HTR-8/SVneo (cell line): Measurements from ENCODE around the gene LRIG1.

Source experiments
- DNase-seq: peaks from one replicate; pipeline ENCODE4 v3.0.0; 2011; ENCODE audit warnings: low spot score, mixed read lengths; ENCODE audit not compliant: insufficient read length
- FAIRE-seq: peaks from 2 replicates; lab custom pipeline; 2011; peaks lifted over from hg19 to GRCh38; lab: Jason Lieb, UNC

LRIG1 gene

DNA sequence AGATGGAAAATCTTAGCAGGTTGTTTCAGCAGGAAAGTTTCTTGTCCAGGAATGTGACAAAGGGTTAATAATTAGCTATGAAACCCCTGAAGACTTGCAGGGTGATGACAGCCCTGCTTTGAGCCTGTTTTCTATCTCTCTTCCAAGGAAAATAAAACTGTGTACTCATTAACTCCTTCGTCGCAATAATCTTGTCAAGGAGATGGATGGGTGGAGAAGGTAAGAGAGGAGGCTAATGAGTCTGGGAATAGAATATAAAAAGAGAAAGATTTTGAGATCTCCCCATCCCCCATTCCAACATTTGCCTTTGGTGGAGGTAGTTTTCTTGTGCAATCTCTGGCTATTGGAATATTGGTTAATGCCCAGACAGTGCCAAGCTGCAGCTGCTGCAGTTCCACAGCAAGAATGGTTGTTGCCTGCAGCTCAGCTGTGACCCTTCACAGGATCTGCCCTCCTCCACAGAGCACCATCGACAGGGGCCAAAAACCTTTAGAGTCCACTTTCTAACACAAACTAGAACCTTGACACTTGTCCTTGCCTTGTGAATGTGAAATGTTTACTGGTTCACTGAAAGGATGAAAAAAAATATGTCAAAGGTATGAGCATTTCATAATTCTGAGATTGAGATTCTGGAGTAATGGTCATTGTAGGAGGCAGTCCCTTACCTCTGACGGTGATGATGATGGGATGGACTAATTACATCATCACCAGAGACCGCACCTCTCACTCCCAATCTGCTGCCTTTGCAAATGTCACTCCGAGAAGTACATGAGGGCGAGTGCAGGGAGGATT, 4.2 kb upstream of the LRIG1 start:
- no peak for FAIRE-seq
- DNase-seq = no peak

DNA sequence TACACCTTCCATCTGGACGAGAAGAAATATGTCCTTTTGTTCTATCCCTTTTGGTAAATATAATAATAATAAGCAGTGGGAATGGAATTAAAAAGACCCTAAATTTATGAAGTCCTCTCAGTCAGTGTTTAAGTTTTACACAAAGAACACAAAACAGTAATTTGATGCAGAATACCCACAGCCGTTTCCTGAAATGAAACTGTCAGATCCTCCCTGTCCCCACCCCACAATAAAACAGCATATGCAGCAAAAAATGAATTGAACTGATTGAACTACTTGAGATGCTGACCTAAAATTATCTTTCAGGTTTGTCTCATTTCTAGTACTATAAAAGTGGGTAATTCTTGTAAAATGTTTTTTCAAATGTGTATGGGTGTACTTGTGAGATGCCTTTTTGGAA, 2.2 kb upstream of the LRIG1 start:
- FAIRE-seq = no peak
- DNase-seq = no peak

DNA sequence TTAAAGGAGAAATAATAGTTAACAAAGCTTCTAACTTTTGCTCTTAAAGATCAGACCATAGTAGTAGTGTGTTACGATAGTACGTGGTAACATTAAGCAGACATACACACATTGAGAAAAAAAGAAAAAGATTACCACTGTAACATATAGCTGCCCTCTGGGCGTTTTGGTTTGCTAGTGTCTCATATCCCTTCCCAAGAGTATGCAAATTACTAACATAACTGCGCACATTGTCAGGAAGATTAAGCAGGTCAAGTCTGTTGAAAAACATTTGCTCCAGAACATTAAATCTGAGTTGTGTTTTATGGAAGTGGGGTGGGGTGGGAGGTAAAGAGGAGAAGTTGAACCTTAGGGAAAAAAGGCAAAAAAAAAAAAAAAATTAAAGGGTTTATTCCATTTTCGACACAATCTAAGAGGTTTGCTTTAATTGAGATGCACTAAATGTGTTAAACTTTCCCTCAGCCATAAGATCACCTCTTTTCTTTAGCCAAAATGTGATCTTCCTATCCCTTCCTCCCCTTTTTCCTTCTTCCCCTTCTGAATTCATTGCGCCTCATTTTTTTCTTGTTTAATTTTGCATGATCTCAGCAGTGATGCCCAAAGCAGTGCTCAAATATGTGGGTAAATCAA, 1.5 kb upstream of the LRIG1 start:
- DNase-seq = no peak
- no peak for FAIRE-seq

DNA sequence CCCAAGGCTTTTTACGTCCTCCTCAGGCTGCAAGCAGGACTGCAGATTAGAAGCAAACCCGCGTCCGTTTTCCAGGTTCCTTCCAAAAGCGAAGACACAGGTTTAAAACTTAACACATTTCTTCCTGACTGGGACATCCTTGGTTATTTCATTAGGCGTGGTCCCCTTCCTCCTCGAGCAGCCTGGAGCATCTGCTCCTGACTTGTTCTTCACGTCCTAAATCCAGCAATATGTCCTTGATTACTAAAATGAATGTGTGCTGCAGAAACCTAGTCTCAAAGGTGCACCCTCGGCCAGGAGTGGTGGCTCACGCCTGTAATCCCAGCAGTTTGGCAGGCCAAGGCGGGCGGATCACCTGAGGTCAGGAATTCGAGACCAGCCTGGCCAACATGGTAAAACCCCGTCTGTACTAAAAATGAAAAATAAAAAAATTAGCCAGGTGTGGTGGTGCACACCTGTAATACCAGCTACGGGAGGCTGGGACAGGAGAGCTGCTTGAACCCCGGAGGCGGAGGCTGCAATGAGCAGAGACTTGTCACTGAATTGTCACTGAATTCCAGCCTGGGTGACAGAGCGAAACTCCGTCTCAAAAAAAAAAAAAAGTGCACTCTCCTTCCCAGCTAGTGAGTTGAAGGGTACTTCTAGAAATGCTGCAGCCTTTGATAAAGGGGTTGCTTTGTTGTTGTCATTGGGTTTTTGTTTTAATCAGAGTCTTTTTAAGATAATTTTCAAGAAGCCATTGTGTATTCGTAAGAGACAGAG, 842 bp upstream of the LRIG1 start:
- FAIRE-seq (no peak), DNase-seq (no peak)

DNA sequence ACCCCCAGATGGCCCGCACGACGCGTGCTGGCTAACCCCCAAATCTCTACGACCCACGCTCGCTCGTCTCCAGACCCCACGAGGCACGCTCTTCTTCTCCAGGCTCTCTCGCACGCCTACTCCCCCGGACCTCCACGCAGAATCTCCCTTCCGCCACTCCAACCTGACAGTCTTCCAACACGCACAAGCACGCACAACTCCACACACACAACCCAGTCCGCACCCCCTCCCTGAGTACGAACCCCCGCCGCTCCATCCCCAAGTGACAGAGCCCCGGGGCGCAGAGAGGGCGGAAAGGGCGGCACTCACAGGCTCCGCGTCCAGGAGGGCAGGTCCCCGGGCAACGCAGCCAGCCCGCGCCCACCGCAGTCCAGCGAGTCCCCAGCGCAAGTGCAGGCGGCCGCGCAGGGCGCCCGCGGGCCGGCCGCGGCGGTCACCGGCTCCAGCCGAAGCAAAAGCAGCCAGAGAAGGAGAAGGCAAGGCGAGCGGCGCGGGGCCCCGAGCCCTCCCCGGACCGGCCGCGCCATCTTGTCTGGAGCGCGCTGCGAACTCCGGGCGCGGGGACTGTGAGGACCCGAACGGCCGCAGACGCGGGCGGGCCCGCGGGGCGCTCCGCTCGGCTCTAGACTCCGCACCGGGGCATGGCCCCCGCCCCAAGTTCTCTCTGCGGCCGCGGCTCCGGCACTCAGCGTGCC, 794 bp downstream of the LRIG1 start:
- no peak for DNase-seq
- no peak for FAIRE-seq

DNA sequence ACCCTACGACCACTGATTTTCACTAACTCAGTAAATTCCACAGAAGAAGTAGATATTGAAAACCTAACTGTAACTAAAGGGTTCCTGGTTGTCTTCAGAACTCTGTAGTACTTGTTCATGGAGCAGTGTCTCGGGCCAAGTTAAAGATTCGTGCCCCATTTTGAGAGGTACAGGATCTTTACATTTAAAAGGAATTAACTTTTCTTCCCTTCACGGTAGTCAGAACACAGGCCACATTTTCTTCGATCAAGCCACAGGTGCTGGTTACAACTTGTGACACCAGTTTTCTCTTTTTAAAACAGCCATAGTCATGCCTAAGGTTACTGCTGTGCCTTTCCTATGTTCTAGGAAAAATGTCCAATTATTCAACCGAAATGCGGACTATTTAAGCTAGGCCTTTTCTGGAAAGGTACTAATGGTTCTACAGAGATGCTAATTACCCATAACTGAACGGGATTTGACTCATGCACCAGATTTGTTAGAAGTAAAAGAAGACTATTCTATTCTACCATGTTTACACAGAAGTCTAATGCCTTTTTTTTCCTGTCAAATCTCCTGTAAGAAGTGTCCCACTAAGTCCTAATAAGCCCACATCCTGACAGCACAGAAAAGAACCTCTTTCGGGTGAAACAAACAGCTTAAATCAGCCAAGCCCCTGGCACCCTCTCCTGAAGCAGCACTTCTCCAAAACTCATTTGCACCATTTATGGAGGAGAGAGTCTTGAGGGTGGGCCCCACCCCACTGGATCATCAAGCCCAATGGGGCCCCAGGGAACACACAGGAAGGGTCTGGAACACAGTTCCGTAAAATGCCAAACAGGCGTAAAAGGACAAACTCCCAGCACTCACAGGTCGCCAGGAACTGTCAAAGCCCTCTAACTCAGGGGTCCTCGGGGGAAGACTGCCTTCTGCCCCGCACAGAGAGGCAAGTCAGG, 1.9 kb downstream of the LRIG1 start:
- no peak for FAIRE-seq
- DNase-seq = no peak

DNA sequence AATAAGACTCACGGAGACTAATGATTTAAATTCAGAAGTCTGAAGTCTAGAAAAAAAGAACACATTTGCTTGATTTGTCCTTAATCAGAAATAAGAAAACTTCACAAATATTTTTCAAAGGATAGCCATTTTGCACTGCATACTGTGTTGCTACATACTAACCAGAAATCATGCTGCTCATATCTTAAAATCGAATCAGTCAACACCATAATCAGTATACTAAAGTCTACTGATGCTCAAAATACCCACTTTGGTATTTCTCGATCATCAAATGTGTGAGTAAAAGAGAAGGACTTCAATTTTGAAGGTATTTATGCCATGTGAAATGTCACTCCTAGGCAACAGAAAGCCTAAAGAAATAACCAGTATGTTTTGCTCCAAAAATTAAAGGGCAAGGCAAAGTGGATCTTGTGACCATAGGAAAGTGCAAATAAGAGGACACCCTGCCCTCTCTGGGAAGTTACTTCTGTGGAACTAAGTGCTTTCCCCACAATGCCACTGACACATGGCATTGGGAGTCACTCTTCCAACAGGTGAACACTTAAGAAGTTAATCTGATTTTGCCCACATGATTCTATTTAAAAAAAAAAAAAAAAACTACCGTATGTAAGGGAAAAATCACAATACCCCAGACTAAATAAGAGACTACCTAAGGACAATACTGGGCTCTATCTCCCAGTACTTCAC, 2.7 kb downstream of the LRIG1 start:
- DNase-seq (no peak), FAIRE-seq (no peak)

DNA sequence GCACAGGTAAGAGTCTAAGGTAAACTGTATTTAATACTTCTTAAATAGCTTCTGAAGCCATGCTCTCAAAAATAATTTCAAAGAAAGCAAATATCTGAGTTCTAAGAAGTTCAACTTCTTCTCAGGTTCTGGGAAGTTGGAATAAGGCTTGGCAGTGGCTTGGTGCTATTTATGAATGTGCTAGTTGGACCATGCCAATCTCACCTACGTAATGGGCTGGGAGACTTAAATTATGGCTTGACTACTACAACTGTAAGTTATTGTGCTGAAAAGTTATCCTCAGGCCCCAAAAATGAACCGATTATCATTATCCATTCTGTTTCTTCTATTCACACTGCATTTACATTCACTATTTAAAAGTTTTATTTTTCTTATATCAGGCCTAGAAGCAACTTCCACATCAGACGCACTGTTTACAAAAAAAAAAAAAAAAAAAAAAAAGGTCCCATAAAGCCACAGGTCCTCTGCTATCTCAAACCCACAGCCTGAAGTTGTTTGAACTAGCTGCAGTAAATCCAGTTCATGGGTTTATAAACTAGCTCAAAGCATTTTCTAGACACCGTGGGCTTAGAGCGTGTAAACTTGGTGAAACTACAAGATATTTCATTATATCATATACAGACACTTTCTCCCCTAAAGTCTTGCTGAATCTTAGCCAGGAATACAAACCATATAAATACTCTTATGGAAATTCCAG, 3.4 kb downstream of the LRIG1 start:
- no peak for DNase-seq
- FAIRE-seq = no peak

DNA sequence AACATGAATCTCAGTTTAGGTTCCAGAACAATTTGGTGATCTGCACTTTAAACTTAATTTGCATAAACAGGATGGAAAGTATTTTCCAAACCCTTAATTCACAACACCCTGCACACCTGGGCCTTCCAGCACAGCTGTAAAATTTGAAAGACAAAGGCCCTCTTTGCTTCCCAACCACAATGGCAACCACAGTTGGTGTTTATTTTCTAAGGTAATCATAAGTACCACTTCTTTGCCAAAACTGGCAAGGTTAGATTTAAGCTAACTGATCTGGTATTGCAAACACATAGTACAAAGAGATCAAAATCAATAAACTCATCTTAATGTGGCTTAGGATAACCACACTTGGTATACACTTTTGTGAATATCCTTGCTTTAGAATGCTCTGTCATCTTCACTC, 4.1 kb downstream of the LRIG1 start:
- DNase-seq = no peak
- FAIRE-seq = no peak

DNA sequence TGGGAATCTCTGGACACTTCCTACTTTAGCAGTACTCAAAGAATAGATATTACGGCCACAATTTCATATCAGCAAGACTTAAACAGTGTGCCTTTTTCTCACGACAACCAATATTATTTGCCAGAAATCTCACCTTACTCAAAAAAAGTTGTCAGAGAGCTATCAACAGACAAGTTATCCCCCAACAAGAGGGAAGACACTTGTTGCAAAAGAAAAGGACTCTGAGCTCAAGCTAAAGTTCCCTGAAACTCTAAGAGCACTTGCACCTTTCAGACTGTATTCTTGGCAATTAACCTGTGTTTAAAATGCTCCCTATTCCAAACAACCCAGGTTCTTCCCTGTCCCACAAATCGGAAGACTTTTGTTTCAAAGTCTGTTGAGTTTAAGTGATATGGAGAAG, 4.5 kb downstream of the LRIG1 start:
- no peak for FAIRE-seq
- DNase-seq = no peak

DNA sequence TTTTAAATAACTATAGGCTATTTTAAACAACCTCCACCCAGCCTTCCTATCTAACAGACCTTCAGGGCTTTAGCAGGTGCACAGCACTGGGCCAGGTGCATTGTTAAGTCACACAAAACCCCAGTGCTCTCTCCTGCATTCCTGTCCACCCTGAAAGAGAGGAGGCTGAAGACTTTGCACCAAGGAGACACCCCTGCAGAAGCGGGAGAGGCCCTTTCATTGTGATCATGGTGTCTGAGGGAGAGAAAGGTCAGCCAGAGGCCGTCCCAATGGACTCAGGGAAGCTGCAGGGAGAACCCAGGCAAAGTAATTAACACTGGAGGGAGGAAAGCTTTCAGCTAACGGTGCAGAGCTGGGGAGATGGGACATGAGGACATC, 5.2 kb downstream of the LRIG1 start:
- FAIRE-seq (no peak), DNase-seq (no peak)

DNA sequence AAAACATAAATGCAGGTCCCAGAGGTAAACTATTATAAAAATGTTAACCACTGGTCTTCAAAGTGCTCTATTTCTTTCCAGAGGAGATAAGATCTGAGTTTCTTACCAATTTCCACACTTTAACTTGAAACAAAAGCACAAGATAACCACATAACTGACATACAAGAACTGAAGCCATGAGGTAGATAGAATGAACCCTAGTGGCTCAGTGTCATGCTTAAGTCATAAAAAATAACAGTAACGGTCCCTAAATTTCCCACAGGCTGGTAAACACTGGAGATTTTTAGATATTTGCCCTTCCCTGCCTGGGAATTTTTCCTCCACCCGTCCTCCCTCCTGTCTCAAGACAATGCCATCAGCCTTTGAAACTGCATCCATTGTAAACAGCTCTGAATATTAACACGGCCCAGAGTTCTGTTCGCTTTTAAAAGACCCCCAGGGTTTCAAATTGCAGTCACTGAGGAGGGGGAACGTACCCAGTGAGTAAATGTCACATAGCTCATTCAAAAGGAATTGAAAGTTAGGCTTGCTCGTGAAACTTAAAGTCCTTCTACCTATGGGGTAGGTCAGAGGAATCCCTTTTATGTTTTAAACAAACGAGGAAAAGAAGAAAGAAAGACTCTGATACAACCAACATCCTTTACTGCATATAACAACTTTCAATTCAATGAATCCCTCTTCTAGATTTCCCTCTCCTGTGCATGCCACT, 5.7 kb downstream of the LRIG1 start:
- no peak for FAIRE-seq
- DNase-seq = no peak

DNA sequence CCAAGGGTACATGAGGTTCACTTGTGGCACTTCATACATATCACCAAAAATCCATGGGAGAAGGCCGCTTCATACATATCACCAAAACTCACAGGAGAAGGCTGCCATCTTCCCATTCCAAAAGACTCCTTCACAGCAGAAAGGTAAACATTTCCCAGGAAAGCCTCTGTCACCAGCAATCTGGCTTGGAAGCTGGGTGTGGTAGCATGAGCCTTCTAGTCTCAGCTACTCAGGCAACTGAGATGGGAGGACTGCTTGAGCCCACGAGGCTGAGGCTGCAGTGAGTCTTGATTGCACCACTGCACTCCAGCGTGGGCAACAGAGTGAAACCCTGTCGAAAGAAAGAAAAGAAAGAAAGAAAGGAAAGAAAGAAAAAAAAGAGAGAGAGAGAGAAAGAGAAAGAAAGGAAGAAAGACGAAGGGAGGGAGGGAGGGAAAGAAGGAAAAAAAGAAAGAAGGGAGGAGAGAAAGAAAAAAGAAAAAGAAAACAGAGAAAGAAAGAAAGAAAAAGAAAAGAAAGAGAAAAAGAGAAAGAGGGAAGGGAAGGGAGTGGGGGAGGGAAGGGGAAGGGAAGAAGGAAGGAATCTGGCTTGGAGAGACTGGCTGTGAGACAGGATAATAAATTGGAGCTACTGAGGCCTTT, 7.2 kb downstream of the LRIG1 start:
- DNase-seq (no peak), FAIRE-seq (no peak)

DNA sequence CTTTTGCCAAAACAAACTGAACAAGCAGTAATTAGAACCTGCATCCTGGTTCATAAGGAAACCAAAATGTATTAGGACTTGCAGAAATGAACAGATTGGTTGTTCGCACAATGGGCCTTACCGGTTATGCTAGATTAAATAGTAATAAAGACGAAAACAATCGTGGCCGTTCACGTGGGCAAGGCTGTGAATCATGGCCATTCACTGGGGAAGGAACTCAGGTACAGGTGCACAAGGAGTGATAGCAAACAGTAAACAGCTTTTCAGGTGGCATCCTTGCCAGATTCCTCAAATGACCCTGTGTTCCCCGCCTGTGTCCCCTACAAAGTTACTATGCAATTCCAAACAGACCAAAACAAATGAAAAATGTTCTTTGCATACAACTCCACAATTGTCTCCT, 8.2 kb downstream of the LRIG1 start:
- FAIRE-seq = no peak

DNA sequence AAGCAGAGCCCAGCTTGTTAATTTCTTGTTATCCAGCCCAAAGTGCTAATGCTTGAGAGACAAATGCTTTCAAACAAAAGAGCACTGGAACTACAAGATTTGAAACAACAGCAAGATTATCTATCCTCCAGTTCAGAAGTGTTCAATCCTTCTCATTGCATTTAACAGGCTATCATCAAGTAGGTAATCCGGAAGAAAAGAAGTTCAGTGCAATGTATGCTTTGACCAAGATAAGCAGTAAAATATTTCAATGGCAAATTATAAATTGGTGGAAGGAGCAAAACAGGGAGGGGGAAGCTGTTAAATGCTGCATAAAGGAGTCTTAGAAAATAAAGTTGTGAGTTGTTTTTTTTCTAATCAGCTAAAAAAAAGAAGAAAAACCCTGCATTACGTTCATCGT, 8.8 kb downstream of the LRIG1 start:
- no peak for DNase-seq
- no peak for FAIRE-seq

More for the DNA sequence above, 8.2 kb downstream of the LRIG1 start:
- DNase-seq = no peak

DNA sequence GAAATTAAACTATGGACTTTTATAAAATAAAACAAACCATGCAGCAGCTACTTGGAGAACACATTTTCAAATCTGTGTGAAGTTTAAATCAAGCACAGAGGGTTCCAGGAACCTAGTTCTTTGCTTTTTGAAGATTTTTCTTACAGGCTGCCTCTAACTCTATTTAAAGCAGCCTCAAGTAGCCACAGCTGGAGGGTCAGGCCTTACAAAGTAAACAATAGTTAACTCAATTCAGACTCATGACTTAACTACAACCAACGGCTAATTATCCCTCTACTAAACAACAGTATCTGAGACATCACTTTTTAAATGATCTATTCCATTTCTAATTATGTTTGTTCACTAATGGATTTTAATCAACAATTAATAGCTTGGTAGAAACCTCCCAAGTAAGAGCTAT, 9.8 kb downstream of the LRIG1 start:
- no peak for DNase-seq
- FAIRE-seq = no peak

DNA sequence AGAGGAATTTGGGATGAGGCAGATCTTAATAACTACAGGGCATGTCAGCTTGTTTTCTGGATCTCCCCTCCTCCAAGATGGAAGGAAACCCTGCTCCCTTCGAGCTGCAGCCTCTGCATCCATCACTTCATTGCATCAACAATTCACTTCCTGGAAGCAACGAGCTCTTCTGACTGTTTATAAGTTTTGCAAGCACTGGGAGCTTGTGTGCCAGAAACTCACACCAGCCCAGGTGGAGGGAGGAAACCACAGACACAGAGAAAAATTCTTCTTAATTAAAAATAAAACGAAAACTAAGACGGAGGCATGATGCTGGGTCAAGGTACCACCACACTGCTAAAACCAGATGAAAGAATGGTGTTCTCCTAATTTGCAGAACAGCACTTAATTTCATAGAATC, 10.6 kb downstream of the LRIG1 start:
- no peak for FAIRE-seq
- DNase-seq = no peak

DNA sequence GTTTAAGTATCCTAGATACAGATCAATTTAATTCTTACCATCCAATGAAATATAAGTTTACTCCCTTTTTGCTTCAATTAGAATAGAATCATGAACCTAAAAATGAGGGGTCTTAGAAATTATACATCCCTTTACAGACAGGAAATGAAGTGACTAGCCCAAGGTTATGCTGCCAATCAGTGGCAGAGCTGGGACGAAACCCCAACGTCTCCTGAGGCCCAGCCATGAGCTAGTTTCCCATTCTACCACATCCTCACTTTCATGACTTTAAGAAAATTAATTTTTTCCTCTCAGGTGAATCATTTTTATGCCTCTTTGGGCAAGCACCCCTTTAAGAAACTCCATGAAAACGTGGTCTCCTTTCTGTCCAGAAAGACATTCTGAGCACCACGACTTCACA, 11.2 kb downstream of the LRIG1 start:
- FAIRE-seq (no peak), DNase-seq (no peak)
